DLD1 (cell line): ENCODE results near the gene CYP2B6.
"Not testable (repeated sequence)": the region's sequence is repeated elsewhere in the genome, so short reads cannot be mapped to it uniquely, and the experiment has no call there.

ENCODE experiments used
- in situ Hi-C: cut with HindIII; loops from 2 replicates; pipeline ENCODE4 v1.10.0; 2017; ENCODE audit warnings: low sequenced_read_pairs

CYP2B6 gene

GRCh38 chr19:40990972-40991381 is at the start of gene CYP2B6:
Gene CYP2B6, plus strand, starts transcription at chr19:40991282. Its CDS starts 24 bp downstream, at chr19:40991306.
- in situ Hi-C loops, result no loop called here

GRCh38 chr19:40941481-40942219 is 49.4 kb upstream of the CYP2B6 start:
- in situ Hi-C loops, result no loop called here

DNA sequence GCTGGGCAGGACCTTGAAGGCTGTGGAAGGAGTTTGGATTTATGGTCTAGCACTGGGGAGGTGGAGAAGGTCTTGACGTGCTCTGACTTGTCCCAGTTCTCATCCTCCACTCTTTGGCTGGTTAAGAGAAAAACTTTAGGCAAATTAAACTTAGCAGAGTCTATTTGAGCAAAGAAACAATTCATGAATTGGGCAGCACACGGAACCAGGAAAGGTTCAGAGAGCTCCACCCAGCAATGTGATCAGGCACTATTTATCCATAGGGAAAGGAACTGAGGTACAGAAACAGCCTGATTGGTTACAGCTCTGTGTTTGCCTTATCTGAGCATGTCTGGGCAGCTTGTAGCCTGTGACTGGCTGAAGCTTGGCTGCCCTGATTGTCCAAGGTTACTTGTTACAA is 45.4 kb upstream of the CYP2B6 start:
- in situ Hi-C loops, result no loop called here

DNA sequence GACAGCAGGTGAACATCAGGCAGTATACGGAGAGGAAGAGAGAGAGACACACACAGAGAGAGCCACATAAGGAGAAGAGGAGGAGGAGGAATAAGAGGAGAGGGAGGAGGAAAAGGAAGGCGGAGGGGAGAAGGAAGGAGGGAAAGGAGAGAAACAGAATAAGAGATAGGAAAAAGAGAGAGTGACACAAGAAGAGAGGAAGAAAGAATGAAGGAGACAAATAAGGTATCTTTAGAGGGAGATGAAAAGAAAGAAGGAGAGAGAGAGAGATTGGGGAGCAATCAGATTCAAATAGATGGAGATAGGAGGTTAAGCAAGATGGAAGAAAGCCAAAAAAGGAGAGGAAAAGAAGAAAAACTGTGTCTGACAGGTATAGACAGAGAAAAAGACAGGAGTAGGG is 44.0 kb upstream of the CYP2B6 start:
- in situ Hi-C loops, result no loop called here

DNA sequence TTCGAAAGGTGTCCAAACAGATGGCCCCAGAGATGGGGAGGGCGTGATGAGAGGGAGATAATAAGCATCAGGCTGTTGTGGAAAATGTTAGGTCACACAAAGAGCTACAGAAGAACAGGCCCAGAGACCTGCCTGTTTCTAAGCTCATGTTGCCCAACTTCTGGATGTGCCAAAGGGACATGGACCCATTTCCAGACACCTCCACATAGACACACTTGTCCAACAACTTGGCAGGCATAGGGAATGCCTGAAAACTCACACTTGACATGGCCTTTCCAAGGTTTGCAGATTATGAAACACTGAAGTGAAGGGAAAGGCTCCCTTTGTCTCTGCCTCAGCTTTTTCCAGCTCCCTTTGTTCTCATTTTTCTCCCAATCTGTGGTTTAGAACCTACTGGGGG is 43.5 kb upstream of the CYP2B6 start:
- in situ Hi-C loops, result no loop called here

DNA sequence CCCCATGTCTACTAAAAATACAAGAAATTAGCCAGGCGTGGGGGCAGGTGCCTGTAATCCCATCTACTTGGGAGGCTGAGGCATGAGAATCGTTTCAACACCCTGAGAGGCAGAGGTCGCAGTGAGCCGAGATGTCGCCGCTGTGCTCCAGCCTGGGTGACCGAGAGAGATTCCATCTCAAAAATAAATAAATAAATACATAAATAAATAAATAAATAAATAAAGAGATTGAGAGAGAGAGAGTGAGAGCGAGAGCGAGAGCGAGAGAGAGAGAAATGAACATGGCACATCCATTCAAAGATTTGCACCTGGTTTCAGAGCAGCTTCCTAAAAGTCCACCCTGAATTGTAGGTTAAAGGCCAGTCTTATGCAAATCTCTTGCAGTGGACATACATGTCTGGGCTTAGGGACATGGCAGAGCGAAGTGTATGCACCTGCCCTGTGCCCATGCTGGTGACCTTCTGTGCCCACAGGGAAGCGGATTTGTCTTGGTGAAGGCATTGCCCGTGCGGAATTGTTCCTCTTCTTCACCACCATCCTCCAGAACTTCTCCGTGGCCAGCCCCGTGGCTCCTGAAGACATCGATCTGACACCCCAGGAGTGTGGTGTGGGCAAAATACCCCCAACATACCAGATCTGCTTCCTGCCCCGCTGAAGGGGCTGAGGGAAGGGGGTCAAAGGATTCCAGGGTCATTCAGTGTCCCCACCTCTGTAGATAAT is 42.3 kb upstream of the CYP2B6 start:
- in situ Hi-C loops, result no loop called here

DNA sequence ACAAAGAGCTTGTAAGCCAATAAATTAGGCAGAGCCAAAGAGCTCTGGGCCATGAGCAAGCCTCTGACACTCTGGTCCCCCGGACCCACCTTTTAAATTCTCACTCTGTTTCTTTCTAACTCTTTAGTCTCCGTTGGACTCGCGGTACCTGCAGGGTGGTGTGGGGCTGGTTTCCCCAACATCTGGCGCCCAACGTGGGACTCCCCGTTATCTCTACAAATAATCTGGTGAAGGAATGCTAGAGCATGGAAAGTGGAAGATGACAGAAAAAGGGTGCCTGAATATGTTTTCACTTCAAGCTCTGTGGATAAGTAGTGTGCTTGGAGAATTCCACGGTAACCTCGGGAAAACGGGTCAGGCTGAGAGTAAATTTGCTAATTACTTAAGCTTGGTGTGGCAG is 36.5 kb upstream of the CYP2B6 start:
- in situ Hi-C loops, result no loop called here

DNA sequence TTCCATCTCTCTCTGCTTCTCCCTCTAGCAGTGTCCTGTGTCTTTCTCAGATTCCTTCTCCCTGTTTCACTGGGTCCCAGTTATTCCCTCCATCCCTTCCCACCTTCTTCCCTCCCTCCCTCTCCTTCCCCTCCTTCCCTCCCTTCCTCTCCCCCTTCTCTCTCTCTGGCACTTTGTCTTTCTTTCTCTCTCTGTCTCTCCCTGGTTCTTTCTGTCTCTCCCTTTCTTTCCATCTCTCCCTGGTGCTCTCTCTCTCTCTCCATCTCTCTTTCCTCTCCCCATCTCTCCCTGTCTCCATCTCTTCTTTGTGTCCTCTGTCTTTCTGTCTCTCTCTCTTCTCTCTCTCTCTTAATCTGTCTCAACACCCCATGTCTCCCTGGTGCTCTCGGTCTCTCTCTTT is 31.7 kb upstream of the CYP2B6 start:
- in situ Hi-C loops, result no loop called here

DNA sequence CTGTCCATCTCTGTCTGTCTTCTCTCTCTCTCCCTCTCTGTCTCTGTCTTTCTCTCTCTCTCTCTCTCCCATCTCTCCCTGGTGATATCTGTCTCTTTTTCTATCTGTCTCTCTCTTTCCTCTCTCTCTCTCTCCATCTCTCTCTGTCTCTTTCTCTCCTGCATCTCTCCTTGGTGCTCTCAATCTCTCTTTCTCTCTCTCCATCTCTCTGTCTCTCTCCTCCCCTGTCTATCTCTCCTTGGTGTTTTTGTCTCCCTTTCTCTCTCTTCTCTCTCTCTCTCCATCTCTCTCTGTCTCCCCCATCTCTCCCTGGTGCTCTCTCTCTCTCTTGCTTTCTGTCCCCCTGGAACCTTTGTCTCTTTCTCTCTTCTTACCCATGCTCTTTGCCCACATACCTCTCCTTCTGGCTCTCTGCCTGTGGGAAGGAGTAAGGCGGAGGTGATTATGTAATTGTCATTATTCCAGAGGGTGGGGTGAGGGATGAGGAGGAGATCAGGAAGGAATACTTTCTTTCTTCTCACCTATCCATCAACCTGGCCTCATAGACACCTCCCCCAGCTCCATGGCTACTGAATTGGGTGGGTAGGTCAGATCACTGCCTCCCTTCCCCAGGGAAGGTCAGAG is 30.9 kb upstream of the CYP2B6 start:
- in situ Hi-C loops, result no loop called here

GRCh38 chr19:40960780-40961179 is 30.3 kb upstream of the CYP2B6 start:
- in situ Hi-C loops, result no loop called here

- in situ Hi-C loops, result no loop called here
Measured at GRCh38 chr19:40962460-40962961, 28.6 kb upstream of the CYP2B6 start.

GRCh38 chr19:40964361-40964760 is 26.7 kb upstream of the CYP2B6 start:
- in situ Hi-C loops, result not testable (repeated sequence)

GRCh38 chr19:40965351-40965750 is 25.7 kb upstream of the CYP2B6 start:
- in situ Hi-C loops, result not testable (repeated sequence)

- in situ Hi-C loops, result not testable (repeated sequence)
Measured at GRCh38 chr19:40966591-40966990, 24.5 kb upstream of the CYP2B6 start.

DNA sequence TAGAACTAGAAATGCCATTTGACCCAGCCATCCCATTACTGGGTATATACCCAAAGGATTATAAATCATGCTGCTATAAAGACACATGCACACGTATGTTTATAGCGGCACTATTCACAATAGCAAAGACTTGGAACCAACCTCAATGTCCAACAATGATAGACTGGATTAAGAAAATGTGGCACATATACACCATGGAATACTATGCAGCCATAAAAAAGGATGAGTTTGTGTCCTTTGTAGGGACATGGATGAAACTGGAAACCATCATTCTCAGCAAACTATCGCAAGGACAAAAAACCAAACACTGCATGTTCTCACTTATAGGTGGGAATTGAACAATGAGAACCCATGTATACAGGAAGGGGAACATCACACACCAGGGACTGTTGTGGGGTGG is 23.0 kb upstream of the CYP2B6 start:
- in situ Hi-C loops, result not testable (repeated sequence)

DNA sequence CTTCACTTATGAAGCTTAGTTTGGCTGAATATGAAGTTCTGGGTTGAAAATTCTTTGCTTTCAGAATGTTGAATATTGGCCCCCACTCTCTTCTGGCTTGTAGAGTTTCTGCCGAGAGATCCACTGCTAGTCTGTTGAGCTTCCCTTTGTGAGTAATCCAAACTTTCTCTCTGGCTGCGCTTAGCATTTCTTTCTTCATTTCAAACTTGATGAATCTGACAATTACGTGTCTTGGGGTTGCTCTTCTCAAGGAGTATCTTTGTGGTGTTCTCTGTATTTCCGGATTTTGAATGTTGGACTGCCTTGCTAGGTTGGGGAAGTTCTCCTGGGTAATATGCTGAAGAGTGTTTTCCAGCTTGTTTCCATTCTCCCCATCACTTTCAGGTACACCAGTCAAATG is 21.4 kb upstream of the CYP2B6 start:
- in situ Hi-C loops, result not testable (repeated sequence)

GRCh38 chr19:40970396-40971345 is 20.4 kb upstream of the CYP2B6 start:
- in situ Hi-C loops, result not testable (repeated sequence)

DNA sequence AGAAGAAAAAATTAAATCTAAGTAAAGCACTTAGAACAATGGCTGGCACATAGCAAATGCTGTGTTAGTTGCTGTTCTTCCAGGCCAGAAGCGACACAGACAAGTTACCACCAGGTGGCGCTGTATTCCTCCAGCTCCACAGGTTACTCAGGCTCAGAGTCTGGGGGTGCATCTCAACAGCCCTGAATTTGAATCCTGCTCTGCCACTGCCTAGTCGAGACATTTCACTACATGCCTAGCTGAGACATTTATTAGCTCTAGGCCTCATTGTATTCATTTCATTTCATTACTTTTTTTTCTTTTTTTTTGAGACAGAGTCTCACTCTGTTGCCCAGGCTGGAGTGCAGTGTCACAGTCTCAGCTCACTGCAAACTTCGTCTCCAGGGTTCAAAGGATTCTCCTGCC is 16.4 kb upstream of the CYP2B6 start:
- in situ Hi-C loops, result no loop called here

GRCh38 chr19:40976134-40976533 is 14.9 kb upstream of the CYP2B6 start:
- in situ Hi-C loops, result no loop called here

- in situ Hi-C loops, result no loop called here
Measured at GRCh38 chr19:40976724-40977123, 14.4 kb upstream of the CYP2B6 start.

DNA sequence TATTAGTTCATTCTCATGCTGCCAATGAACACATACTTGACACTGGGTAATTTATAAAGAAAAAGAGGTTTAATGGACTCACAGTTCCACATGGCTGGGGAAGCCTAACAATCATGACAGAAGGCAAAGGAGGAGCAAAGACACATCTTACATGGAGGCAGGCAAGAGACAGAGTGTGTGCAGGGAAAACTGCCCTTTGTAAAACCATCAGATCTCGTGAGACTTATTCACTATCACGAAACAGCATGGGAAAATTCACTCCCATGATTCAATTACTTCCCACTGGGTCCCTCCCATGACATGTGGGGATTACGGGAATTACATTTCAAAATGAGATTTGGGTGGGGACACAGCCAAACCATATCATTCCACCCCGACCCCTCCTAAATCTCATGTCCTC is 11.3 kb upstream of the CYP2B6 start:
- in situ Hi-C loops, result not testable (repeated sequence)
